GM19463 (cell line): ENCODE measurements around the gene HECTD2.

Source experiments
- ATAC-seq: cut with Tn5 transposase; IDR thresholded peaks from one replicate; pipeline ENCODE4 v1.9.1; 2021; ENCODE audit warnings: mild to moderate bottlenecking, moderate library complexity; ENCODE audit not compliant: unreplicated experiment

Gene HECTD2

DNA sequence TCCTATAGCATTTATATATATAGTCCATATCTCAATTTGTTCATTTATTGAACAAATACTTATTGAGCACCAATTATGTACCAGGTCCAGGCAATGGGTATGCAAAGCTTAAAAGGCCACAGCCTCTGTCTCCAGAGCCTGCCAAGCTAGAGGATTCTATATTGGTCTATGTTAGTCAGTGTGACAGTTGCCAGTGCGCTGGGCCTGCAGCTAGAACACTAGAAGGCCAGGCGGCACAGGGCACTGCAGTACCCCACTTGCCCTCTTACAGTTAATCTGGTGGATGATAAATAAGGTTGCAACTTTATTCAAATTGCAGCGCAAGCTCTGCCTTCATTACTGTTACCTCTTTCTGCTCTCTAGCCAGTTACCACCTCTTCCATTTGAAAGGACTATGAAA lies 153.9 kb downstream of the HECTD2 start:
- ATAC-seq, result no peak
